Activated CD4-positive, alpha-beta memory T cell treated with anti-CD3 and anti-CD28 coated beads for 36 hours (primary cell): Measurements from ENCODE around the gene FPGS. TPM values are rescaled to one million over a fixed set of nuclear protein-coding genes. Genes with fewer than 3 reads are reported as not detected.

ENCODE experiments used
- CTCF ChIA-PET: fragments of 350-600 bp; sonication (Branson Sonifier 250); formaldehyde crosslinking; loops from one replicate; lab custom pipeline; 2021; ENCODE audit warnings: antibody characterized with exemption, inconsistent platforms; lab: Charles Lee
- POLR2A ChIA-PET: fragments of 350-600 bp; sonication (Branson Sonifier 250); formaldehyde crosslinking; loops from one replicate; lab custom pipeline; 2021; ENCODE audit warnings: antibody characterized with exemption; lab: Charles Lee
- DNase-seq: peaks from one replicate; pipeline ENCODE4 v3.0.0-alpha.2; 2020
- H3K27ac Mint-ChIP-seq: one replicate; pipeline ENCODE4 v1.8.0; 2021; ENCODE audit warnings: mixed read lengths
- H3K27me3 Mint-ChIP-seq: one replicate; pipeline ENCODE4 v1.8.0; 2021; ENCODE audit warnings: mixed read lengths
- H3K36me3 Mint-ChIP-seq: one replicate; pipeline ENCODE4 v1.8.0; 2021; ENCODE audit warnings: mixed read lengths
- H3K4me1 Mint-ChIP-seq: one replicate; pipeline ENCODE4 v1.8.0; 2021; ENCODE audit warnings: low read depth, mixed read lengths
- H3K4me3 Mint-ChIP-seq: one replicate; pipeline ENCODE4 v1.8.0; 2021; ENCODE audit warnings: mild to moderate bottlenecking, mixed read lengths
- H3K9me3 Mint-ChIP-seq: one replicate; pipeline ENCODE4 v1.8.0; 2021; ENCODE audit warnings: mixed read lengths
- intact Hi-C: fragments of 100-400 bp; cut with micrococcal nuclease; formaldehyde crosslinking; loops from one replicate; pipeline ENCODE4 v1.15.1; 2023
- microRNA-seq: library from miRNA; unstranded; fragments of <30 nt; microRNA quantifications from one replicate; pipeline ENCODE4 v1.2.0, GENCODE V29; 2022; ENCODE audit warnings: borderline number of aligned reads, borderline microRNAs expressed, borderline replicate concordance
- total RNA-seq, 2 experiments: library from RNA; stranded (reverse); gene quantifications; one replicate each; pipeline ENCODE4 v1.2.3, GENCODE V29; 2021

Gene FPGS
- total RNA-seq, 2 experiments from 2014 or later: 80.0 to 83.9 TPM

DNA sequence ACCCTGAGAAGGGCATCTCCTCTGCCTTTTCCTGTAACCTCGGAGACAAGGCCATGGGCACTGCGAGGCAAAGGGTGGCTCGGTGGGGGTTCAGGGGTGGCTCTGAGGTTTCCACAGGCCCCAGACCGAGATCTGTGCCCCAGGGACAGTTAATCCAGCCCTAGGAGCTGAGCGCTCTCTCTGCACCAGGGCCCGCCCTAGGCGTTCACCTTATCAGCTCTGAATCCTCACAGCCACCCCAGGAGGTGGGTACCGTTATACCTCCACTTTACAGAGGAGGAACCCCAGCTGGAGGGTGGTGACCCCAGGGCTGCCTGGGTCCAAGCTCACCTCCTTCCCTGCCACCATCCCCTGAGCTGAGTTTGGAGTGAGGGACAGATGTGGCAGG lies 54.0 kb downstream of the FPGS start:
- Mint-ChIP-seq H3K36me3 (peaks cover 2% of the 10 kb centered on the region), H3K4me1 (peaks cover 29% of the 10 kb centered on the region), H3K9me3 (no peaks in the 10 kb centered on the region), H3K27ac (no peak overlapping the region), H3K4me3 (no peak overlapping the region), H3K27me3 (no peaks in the 10 kb centered on the region)
- intact Hi-C loops: no loop called here
- ChIA-PET POLR2A (interaction anchor here (0.6 kb wide), 1 partner anchor 1482 kb away, joined by 3 read pairs; no protein-coding TSS in a partner anchor), CTCF (interaction anchor here (1.0 kb wide), 1 partner anchor 122 kb away, joined by 4 read pairs; no protein-coding TSS in a partner anchor)
- no peak for DNase-seq

DNA sequence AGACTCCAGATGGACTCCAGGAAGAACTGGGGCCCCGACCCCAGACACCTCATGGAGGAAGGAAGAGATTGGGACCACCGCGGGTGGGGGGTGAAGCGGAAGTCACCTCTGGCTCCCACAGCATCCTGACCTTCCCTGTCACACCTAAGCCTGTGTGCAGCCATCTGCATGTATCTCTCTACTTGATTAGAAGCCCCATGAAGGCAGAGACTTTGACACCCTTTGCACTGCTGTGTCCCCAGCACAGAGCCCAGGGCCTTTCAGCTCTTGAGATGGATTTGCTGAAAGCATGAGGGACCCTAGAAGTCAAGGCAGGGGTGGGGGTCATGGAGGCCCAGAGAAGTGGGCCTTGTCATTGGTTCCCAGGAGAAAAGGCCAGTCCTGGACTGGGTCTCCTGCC lies 54.6 kb downstream of the FPGS start:
- DNase-seq: no peak
- POLR2A ChIA-PET: interaction anchor here (0.6 kb wide), 1 partner anchor 1481 kb away, joined by 3 read pairs; no protein-coding TSS in a partner anchor
- Mint-ChIP-seq H3K27ac (no peak overlapping the region), H3K9me3 (no peaks in the 10 kb centered on the region), H3K4me3 (no peak overlapping the region), H3K36me3 (no peaks in the 10 kb centered on the region), H3K4me1 (peaks cover 31% of the 10 kb centered on the region), H3K27me3 (no peaks in the 10 kb centered on the region)
- CTCF ChIA-PET: interaction anchor here (1.0 kb wide), 1 partner anchor 123 kb away, joined by 4 read pairs; no protein-coding TSS in a partner anchor
- intact Hi-C loops: no loop called here

DNA sequence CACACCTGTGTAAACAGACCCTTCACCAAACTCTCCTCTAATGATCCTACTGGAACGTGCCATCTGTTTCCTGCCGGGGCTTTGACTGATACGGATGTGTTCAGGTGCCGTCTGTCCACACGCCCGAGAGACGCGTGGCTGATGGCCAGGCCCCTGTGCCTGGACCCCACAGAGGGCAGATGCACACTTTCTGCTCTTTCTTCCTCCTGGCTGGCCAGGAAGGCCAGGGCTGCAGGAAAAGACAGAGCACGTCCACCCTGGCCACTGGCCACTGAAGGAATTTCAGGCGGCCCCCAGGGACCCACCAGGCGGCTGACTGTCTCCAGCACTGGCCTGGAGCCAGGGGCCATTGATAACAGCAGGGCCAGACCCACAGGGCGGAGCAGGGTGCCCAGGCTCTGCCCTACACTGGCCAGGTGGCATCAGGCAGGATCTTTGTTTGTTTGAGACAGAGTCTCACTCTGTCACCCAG lies 55.4 kb downstream of the FPGS start:
- CTCF ChIA-PET: no interaction called here

DNA sequence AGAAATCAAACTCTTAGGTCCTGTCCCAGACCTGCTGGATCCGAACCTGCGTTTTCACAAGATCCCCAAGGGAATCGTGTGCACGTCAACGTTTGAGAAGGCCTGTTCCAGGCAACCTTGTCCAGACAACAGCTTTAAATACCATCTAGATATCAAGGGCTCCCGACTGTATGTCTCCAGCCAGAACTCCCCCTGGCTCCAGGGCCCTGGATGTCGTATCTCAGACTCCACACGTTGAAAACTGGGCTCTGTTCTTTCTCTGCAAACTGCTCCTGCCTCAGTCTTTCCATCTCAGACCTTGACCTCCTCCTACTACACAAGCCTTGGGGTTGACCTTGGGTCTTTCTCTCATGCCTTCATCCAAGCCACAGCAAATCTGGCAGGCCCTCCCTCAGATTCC lies 57.6 kb downstream of the FPGS start:
- no peak for DNase-seq
- Mint-ChIP-seq H3K36me3 (no peaks in the 10 kb centered on the region), H3K27ac (no peak overlapping the region), H3K4me3 (no peak overlapping the region), H3K9me3 (no peaks in the 10 kb centered on the region), H3K27me3 (no peaks in the 10 kb centered on the region), H3K4me1 (peaks cover 34% of the 10 kb centered on the region)
- intact Hi-C loops: no loop called here
- ChIA-PET POLR2A (no interaction called here), CTCF (interaction anchor here (3.3 kb wide), 1 partner anchor 10 kb away, joined by 20 read pairs; no protein-coding TSS in a partner anchor)

More for the DNA sequence above, 55.4 kb downstream of the FPGS start:
- POLR2A ChIA-PET: no interaction called here
- Mint-ChIP-seq H3K4me3 (no peak overlapping the region), H3K4me1 (peaks cover 32% of the 10 kb centered on the region), H3K27ac (no peak overlapping the region), H3K36me3 (no peaks in the 10 kb centered on the region), H3K9me3 (no peaks in the 10 kb centered on the region), H3K27me3 (no peaks in the 10 kb centered on the region)
- intact Hi-C loops: no loop called here
- no peak for DNase-seq

DNA sequence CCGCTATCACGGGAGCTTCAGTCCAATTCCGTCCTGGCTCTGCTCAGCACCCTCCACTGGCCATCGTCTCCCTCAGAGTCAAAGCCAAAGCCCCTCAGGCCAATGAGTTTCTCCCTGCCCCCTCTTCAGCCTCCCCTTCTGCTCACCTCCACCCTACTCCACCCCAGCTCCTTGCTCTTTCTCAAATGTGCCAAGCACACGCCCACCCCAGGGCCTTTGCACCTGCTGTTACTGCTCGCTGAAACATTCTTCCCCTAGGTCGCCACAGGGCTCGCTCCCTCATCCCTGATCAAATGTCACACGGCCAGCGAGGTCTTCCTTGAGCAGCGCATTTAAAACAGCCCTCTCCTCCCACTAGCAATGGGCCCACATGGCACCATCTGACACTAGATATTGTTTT lies 58.1 kb downstream of the FPGS start:
- Mint-ChIP-seq H3K4me1 (peaks cover 36% of the 10 kb centered on the region), H3K9me3 (no peaks in the 10 kb centered on the region), H3K4me3 (no peak overlapping the region), H3K27ac (no peak overlapping the region), H3K27me3 (no peaks in the 10 kb centered on the region), H3K36me3 (no peaks in the 10 kb centered on the region)
- no peak for DNase-seq
- CTCF ChIA-PET: interaction anchor here (3.3 kb wide), 1 partner anchor 9 kb away, joined by 20 read pairs; no protein-coding TSS in a partner anchor
- POLR2A ChIA-PET: no interaction called here
- intact Hi-C loops: no loop called here

DNA sequence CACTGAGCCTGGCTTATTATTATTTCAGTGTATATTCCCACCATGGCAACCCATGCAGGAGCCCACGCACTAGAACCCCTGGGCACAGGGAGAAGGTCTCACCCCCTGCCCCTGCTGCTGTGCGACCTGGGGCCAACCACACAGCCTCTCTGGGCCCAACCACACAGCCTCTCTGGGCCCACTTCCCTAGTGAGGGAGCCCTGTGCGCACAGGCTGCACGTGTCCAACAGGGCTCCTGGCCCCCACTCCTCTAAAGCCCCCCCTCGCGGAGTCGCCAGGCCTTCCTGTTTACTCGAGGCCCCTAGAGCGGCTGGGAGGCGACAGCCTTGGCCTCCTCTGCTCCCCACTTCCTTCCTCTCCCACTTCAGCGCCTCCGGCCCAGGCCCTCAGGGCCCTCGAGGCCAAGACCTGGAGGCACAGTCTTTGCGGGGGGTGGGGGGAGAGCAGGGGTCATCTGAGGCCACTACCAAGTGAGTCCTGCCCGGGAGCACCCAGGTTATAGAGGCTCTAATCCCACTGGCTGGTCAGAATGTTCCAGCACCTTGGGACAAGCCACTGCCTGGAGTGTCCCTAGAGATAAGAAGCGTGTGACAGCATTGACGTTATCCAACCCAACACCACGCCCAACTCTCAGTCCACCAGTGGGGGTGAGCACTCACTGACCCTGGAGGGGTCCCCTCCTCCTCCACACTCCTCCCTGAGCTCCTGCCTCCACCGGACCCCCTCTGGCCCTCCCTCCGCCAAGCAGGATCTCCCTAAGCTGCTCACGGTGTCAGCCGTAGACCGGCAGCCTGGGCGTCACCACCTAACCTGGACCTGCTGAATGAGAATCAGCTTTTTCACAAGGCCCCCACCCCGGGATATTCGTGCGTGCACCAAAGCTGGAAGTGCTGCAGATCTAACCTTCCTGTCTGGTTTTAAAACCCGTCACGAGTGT lies 59.7 kb downstream of the FPGS start:
- DNase-seq: peak; percentile 56
- Mint-ChIP-seq H3K4me3 (no peak overlapping the region), H3K9me3 (no peaks in the 10 kb centered on the region), H3K27me3 (no peaks in the 10 kb centered on the region), H3K27ac (peak overlapping the region; percentile 71), H3K36me3 (no peaks in the 10 kb centered on the region), H3K4me1 (peaks cover 36% of the 10 kb centered on the region)
- CTCF ChIA-PET: interaction anchor here (0.9 to 3.3 kb wide), 4 partner anchors 8 to 127 kb away, joined by 3 to 20 read pairs (median 5); partner anchors contain the start of gene TOR2A
- POLR2A ChIA-PET: no interaction called here
- intact Hi-C loops: no loop called here

DNA sequence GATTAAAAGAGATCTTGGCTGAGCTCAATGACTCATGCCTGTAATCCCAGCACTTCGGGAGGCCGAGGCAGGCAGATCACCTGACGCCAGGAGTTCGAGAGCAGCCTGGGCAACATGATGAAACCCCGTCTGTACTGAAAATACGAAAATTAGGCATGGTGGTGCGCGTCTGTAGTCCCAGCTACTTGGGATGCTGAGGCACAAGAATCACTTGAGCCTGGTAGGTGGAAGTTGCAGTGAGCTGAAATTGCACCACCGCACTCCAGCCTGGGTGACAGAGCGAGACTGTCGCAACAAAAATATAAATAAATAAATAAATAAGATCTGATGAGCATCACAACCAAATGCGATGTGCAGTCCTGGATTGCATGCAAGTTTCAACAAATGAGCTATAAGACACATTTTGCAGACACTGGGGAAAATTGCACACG lies 60.5 kb downstream of the FPGS start:
- Mint-ChIP-seq H3K9me3 (no peaks in the 10 kb centered on the region), H3K27ac (no peak overlapping the region), H3K27me3 (no peaks in the 10 kb centered on the region), H3K36me3 (no peaks in the 10 kb centered on the region), H3K4me1 (peaks cover 36% of the 10 kb centered on the region), H3K4me3 (no peak overlapping the region)
- ChIA-PET CTCF (interaction anchor here (0.9 to 1.9 kb wide), 2 partner anchors 11 to 128 kb away, joined by 5 read pairs; partner anchors contain the start of gene TOR2A), POLR2A (no interaction called here)
- DNase-seq: no peak
- intact Hi-C loops: no loop called here

Small RNA genes lying within 50 kb of the gene (microRNA-seq; reads per million reads assigned to microRNA genes)
- gene MIR2861 (not detected), gene MIR3960 (not detected)

Other genes starting within 250 kb of the FPGS start
- gene STXBP1, start 190.6 kb upstream of the FPGS start, total RNA-seq: 10 to 100 TPM; 27.3 to 27.8 TPM
- under 1 TPM in 1 of 2 experiments, not detected in 1; 0.10 TPM for gene CFAP157, start 95.9 kb upstream of the FPGS start, total RNA-seq
- gene PTRH1, start 87.2 kb upstream of the FPGS start, total RNA-seq: 10 to 100 TPM; 20.9 to 22.7 TPM
- gene TTC16, start 86.8 kb upstream of the FPGS start, total RNA-seq: under 1 TPM; 0.61 to 0.69 TPM
- gene TOR2A, start 67.6 kb upstream of the FPGS start, total RNA-seq: 10 to 100 TPM; 12.7 to 16.2 TPM
- 10 to 100 TPM; 34.5 to 35.3 TPM for gene SH2D3C, start 24.2 kb upstream of the FPGS start, total RNA-seq
- 10 to 100 TPM; 99.4 to 99.6 TPM for gene CDK9, start 16.8 kb upstream of the FPGS start, total RNA-seq
- gene ENG, start 51.8 kb downstream of the FPGS start, total RNA-seq: 10 to 100 TPM; 12.0 to 12.2 TPM
- 10 to 100 TPM; 27.7 to 28.5 TPM for gene AK1, start 74.8 kb downstream of the FPGS start, total RNA-seq
- 10 to 100 TPM; 50.1 to 53.8 TPM for gene ST6GALNAC6, start 96.7 kb downstream of the FPGS start, total RNA-seq
- 10 to 100 TPM; 21.2 to 23.5 TPM for gene ST6GALNAC4, start 114.2 kb downstream of the FPGS start, total RNA-seq
- 1 to 10 TPM in 1 of 2 experiments, under 1 TPM in 1; 0.94 to 2.9 TPM for gene PIP5KL1, start 127.9 kb downstream of the FPGS start, total RNA-seq
- gene DPM2, start 135.0 kb downstream of the FPGS start, total RNA-seq: 10 to 100 TPM; 41.5 to 42.0 TPM
- 10 to 100 TPM; 50.7 to 58.0 TPM for gene EEIG1, start 178.1 kb downstream of the FPGS start, total RNA-seq